ENCODE results near the gene GPR85. TPM values are rescaled to one million over a fixed set of nuclear protein-coding genes. Genes with fewer than 3 reads are reported as not detected.

Gene GPR85
- total and polyA plus RNA-seq, 2 experiments from 2014 or later: 0.31 to 4.9 TPM

GRCh38 chr7:113093561-113093960 lies 6.9 kb upstream of the GPR85 start:
- WGBS (ENCODE audit: low lambda C conversion rate, missing lambda C conversion rate): 77% methylated on average over 1 of the region's 1 CpG

GRCh38 chr7:113092762-113093161 lies 6.1 kb upstream of the GPR85 start:
- Histone ChIP-seq H3K36me3 (replicated peaks; ENCODE audit: insufficient read depth, low read depth) (no peaks in the 10 kb centered on the region), H3K9me2 (replicated peaks; ENCODE audit: insufficient read depth) (no peaks in the 10 kb centered on the region), H3K27ac (no peak overlapping the region), H3K9me3 (ENCODE audit: low read depth) (no peaks in the 10 kb centered on the region), H3K4me2 (no peak overlapping the region), H3K79me2 (no peaks in the 10 kb centered on the region), H3K27me3 (no peaks in the 10 kb centered on the region), H2AFZ (no peak overlapping the region), H4K20me1 (ENCODE audit: insufficient read depth, poor library complexity, severe bottlenecking) (no peaks in the 10 kb centered on the region), H3K4me3 (no peak overlapping the region), H3K4me1 (ENCODE audit: insufficient read depth) (no peaks in the 10 kb centered on the region)
- 60% methylated on average over 1 of the region's 1 CpG for WGBS (ENCODE audit: low lambda C conversion rate, missing lambda C conversion rate)
- TF ChIP-seq EZH2 (IDR thresholded peaks at IDR 0.05; ENCODE audit: borderline replicate concordance) (no peak), EZH2phosphoT487 (IDR thresholded peaks at IDR 0.05; ENCODE audit: low read depth, severe bottlenecking, unreplicated experiment) (no peak)
- no peak for DNase-seq (ENCODE audit: low spot score)

More at GRCh38 chr7:113093561-113093960, 6.9 kb upstream of the GPR85 start:
- Histone ChIP-seq H3K4me3 (no peak overlapping the region), H3K9me3 (ENCODE audit: low read depth) (no peaks in the 10 kb centered on the region), H3K9me2 (replicated peaks; ENCODE audit: insufficient read depth) (no peaks in the 10 kb centered on the region), H3K36me3 (replicated peaks; ENCODE audit: insufficient read depth, low read depth) (no peaks in the 10 kb centered on the region), H3K4me1 (ENCODE audit: insufficient read depth) (no peaks in the 10 kb centered on the region), H4K20me1 (ENCODE audit: insufficient read depth, poor library complexity, severe bottlenecking) (no peaks in the 10 kb centered on the region), H2AFZ (no peak overlapping the region), H3K4me2 (no peak overlapping the region), H3K27ac (no peak overlapping the region), H3K79me2 (no peaks in the 10 kb centered on the region), H3K27me3 (no peaks in the 10 kb centered on the region)
- no peak for TF ChIP-seq CTCF (IDR thresholded peaks at IDR 0.05; ENCODE audit: poor library complexity)
- no peak for DNase-seq (ENCODE audit: low spot score)

GRCh38 chr7:113087071-113087998 lies 708 bp upstream of the GPR85 start:
- Histone ChIP-seq H3K27ac (peak overlapping the region; percentile 88), H2AFZ (peak overlapping the region; percentile 74), H3K4me2 (peak overlapping the region; percentile 90)

More at GRCh38 chr7:113087071-113087998, 708 bp upstream of the GPR85 start:
- H3K9me2 ChIP-seq (replicated peaks; ENCODE audit: insufficient read depth): no peaks in the 10 kb centered on the region
- TF ChIP-seq CTCF (IDR thresholded peaks at IDR 0.05; ENCODE audit: poor library complexity) (no peak), EZH2 (IDR thresholded peaks at IDR 0.05; ENCODE audit: borderline replicate concordance) (no peak), EZH2phosphoT487 (IDR thresholded peaks at IDR 0.05; ENCODE audit: low read depth, severe bottlenecking, unreplicated experiment) (no peak)
- H3K9me3 ChIP-seq (ENCODE audit: low read depth): no peaks in the 10 kb centered on the region
- no peaks in the 10 kb centered on the region for H3K79me2 ChIP-seq
- H3K4me3 ChIP-seq: no peak overlapping the region
- peaks cover 7% of the 10 kb centered on the region for H3K27me3 ChIP-seq
- H3K36me3 ChIP-seq (replicated peaks; ENCODE audit: insufficient read depth, low read depth): no peaks in the 10 kb centered on the region
- no peaks in the 10 kb centered on the region for H4K20me1 ChIP-seq (ENCODE audit: insufficient read depth, poor library complexity, severe bottlenecking)
- 55% methylated on average over 15 of the region's 15 CpGs for WGBS (ENCODE audit: low lambda C conversion rate, missing lambda C conversion rate)
- no peaks in the 10 kb centered on the region for H3K4me1 ChIP-seq (ENCODE audit: insufficient read depth)
- DNase-seq (ENCODE audit: low spot score): peak; percentile 41
